Activated T-cell treated with anti-CD3 and anti-CD28 coated beads, Interleukin-2, amount 50 U/mL, for 1 hour (primary cell): ENCODE measurements around the gene OR4Q2.
"Not testable (repeated sequence)": the region's sequence is repeated elsewhere in the genome, so short reads cannot be mapped to it uniquely, and the experiment has no call there.

Experiments
- DNase-seq: peaks from one replicate; pipeline ENCODE4 v3.0.0-alpha.2; 2020

OR4Q2 gene

GRCh38 chr14:20001863-20002262 lies at the start of gene OR4Q2:
Gene OR4Q2, plus strand, starts transcription at chr14:20002163.
- no peak for DNase-seq

GRCh38 chr14:19969735-19970134 lies 32.2 kb upstream of the OR4Q2 start:
- DNase-seq, result not testable (repeated sequence)

- DNase-seq, result no peak
Observed at GRCh38 chr14:19974844-19975243, 27.1 kb upstream of the OR4Q2 start.

- no peak for DNase-seq
Observed at GRCh38 chr14:19975291-19975690, 26.7 kb upstream of the OR4Q2 start, which contains the start of gene OR4K15. Gene OR4K15, plus strand, starts transcription at chr14:19975591. Its CDS starts 0 bp downstream, at chr14:19975591.

GRCh38 chr14:19993438-19993837 lies 8.5 kb upstream of the OR4Q2 start:
- no peak for DNase-seq

GRCh38 chr14:20002319-20002718 lies 356 bp downstream of the OR4Q2 start:
- no peak for DNase-seq

GRCh38 chr14:20008156-20008555 lies 6.2 kb downstream of the OR4Q2 start:
- no peak for DNase-seq

GRCh38 chr14:20019257-20019865 lies 17.4 kb downstream of the OR4Q2 start, which contains the start of gene OR4K14:
Gene OR4K14, minus strand, starts transcription at chr14:20019307. Its CDS starts 4,114 bp downstream, at chr14:20015193.
- no peak for DNase-seq

- no peak for DNase-seq
Observed at GRCh38 chr14:20031058-20031457, 29.1 kb downstream of the OR4Q2 start.

GRCh38 chr14:20035449-20035848 lies 33.5 kb downstream of the OR4Q2 start:
- DNase-seq, result no peak

GRCh38 chr14:20035938-20036337 lies 34.0 kb downstream of the OR4Q2 start, which contains the start of gene OR4K13:
Gene OR4K13, minus strand, starts transcription at chr14:20036038. Its CDS starts 1,280 bp downstream, at chr14:20034758.
- DNase-seq, result no peak

- no peak for DNase-seq
Observed at GRCh38 chr14:20044243-20044642, 42.3 kb downstream of the OR4Q2 start.

GRCh38 chr14:20048202-20048601 lies 46.2 kb downstream of the OR4Q2 start:
- DNase-seq, result no peak
